ENCODE results near the gene MED16. TPM values are rescaled to one million over a fixed set of nuclear protein-coding genes. Genes with fewer than 3 reads are reported as not detected.

MED16 gene
- total RNA-seq, 1 experiment from 2014 or later, result 32.8 TPM

- no peak for DNase-seq (ENCODE audit: low read depth)
Observed at GRCh38 chr19:927780-928401, 34.9 kb upstream of the MED16 start.

GRCh38 chr19:927351-927779 lies 34.4 kb upstream of the MED16 start:
- DNase-seq (ENCODE audit: low read depth), result no peak

- DNase-seq (ENCODE audit: low read depth), result peak; percentile 62
Observed at GRCh38 chr19:926589-927350, 33.8 kb upstream of the MED16 start.

- no peak for DNase-seq (ENCODE audit: low read depth)
Observed at GRCh38 chr19:926323-926588, 33.3 kb upstream of the MED16 start.

- DNase-seq (ENCODE audit: low read depth), result peak; percentile 78
Observed at GRCh38 chr19:925526-926322, 32.7 kb upstream of the MED16 start, which contains the start of gene ARID3A. Gene ARID3A, plus strand, starts transcription at chr19:926035. Its CDS starts 3,494 bp downstream, at chr19:929529.

- DNase-seq (ENCODE audit: low read depth), result no peak
Observed at GRCh38 chr19:925087-925525, 32.1 kb upstream of the MED16 start.

GRCh38 chr19:924553-925086 lies 31.6 kb upstream of the MED16 start:
- no peak for DNase-seq (ENCODE audit: low read depth)

GRCh38 chr19:920051-920864 lies 27.3 kb upstream of the MED16 start:
- no peak for DNase-seq (ENCODE audit: low read depth)

- DNase-seq (ENCODE audit: low read depth), result no peak
Observed at GRCh38 chr19:919199-920050, 26.4 kb upstream of the MED16 start.

- DNase-seq (ENCODE audit: low read depth), result no peak
Observed at GRCh38 chr19:918481-919198, 25.7 kb upstream of the MED16 start.

GRCh38 chr19:918152-918437 lies 25.1 kb upstream of the MED16 start:
- no peak for DNase-seq (ENCODE audit: low read depth)

- DNase-seq (ENCODE audit: low read depth), result no peak
Observed at GRCh38 chr19:917323-918151, 24.6 kb upstream of the MED16 start, which contains the start of gene KISS1R. Gene KISS1R, plus strand, starts transcription at chr19:917333. Its CDS starts 170 bp downstream, at chr19:917503.

- DNase-seq (ENCODE audit: low read depth), result no peak
Observed at GRCh38 chr19:916645-917322, 23.8 kb upstream of the MED16 start.

- DNase-seq (ENCODE audit: low read depth), result peak; percentile 55
Observed at GRCh38 chr19:913080-913748, 20.2 kb upstream of the MED16 start, which contains the start of gene R3HDM4. Gene R3HDM4, minus strand, starts transcription at chr19:913219. Its CDS starts 62 bp downstream, at chr19:913157.

GRCh38 chr19:912181-913079 lies 19.4 kb upstream of the MED16 start:
- no peak for DNase-seq (ENCODE audit: low read depth)

- no peak for DNase-seq (ENCODE audit: low read depth)
Observed at GRCh38 chr19:911197-912033, 18.4 kb upstream of the MED16 start.

Data from M059J (cell line).